GM12878 (cell line): ENCODE measurements around the gene TMEM163. TPM values are rescaled to one million over a fixed set of nuclear protein-coding genes. Genes with fewer than 3 reads are reported as not detected.

Experiments used
- ATAC-seq: fragments of 200-7000 bp; cut with Tn5 transposase; 3 replicates; pipeline ENCODE4 v1.9.1; 2020; ENCODE audit warnings: mild to moderate bottlenecking, moderate library complexity
- BruUV-seq: library from RNA; stranded (reverse); fragments of 400-500 nt; replicated peaks from 2 replicates; lab custom pipeline; 2021; lab: Mats Ljungman, UMichigan
- CTCF ChIA-PET: fragments of 300-600 bp; sonication (Branson Sonifier 250); formaldehyde crosslinking; extraction: SDS; loops from one replicate; lab custom pipeline; 2021; ENCODE audit warnings: inconsistent platforms; lab: Yijun Ruan, JAX
- POLR2A ChIA-PET: fragments of 350-600 bp; formaldehyde crosslinking; extraction: SDS; loops from one replicate; lab custom pipeline; 2021; ENCODE audit warnings: inconsistent platforms; lab: Charles Lee
- RAD21 ChIA-PET: fragments of 300-600 bp; sonication (Branson Sonifier 250); formaldehyde crosslinking; loops from one replicate; lab custom pipeline; 2023; ENCODE audit warnings: antibody characterized with exemption; ENCODE audit not compliant: unreplicated experiment; lab: Charles Lee
- SMC1A ChIA-PET: fragments of 300-600 bp; sonication (Branson Sonifier 250); formaldehyde crosslinking; loops from one replicate; lab custom pipeline; 2023; ENCODE audit not compliant: unreplicated experiment, uncharacterized antibody; lab: Charles Lee
- DNase-seq: peaks from one replicate; pipeline ENCODE4 v3.0.0-alpha.2; 2011; ENCODE audit warnings: low read depth, low spot score
- FAIRE-seq: peaks from 3 replicates; lab custom pipeline; 2011; peaks lifted over from hg19 to GRCh38; lab: Jason Lieb, UNC
- H2AFZ ChIP-seq: 2 replicates; pipeline ENCODE4 v1.6.0; 2011; ENCODE audit warnings: low read depth, low read length, control low read depth; ENCODE audit not compliant: control insufficient read depth
- H3K27ac ChIP-seq: 2 replicates; pipeline ENCODE4 v1.5.1; 2011; ENCODE audit warnings: control low read depth; ENCODE audit not compliant: control insufficient read depth, insufficient read depth
- H3K27me3 ChIP-seq, 2 experiments: replicated peaks in 1 of 2; 2 replicates each; pipeline versions ENCODE4 v1.6.0 to v1.6.1; 2011; ENCODE audit warnings: low read length in 1 of 2; ENCODE audit not compliant: control insufficient read depth in 2 of 2, insufficient read depth in 2 of 2
- H3K36me3 ChIP-seq, 2 experiments: 2 replicates each; pipeline ENCODE4 v1.5.1; 2011; ENCODE audit warnings: low read length in 1 of 2; ENCODE audit not compliant: control insufficient read depth in 2 of 2, insufficient read depth in 2 of 2
- H3K4me1 ChIP-seq: 2 replicates; pipeline ENCODE4 v1.6.1; 2011; ENCODE audit warnings: mild to moderate bottlenecking, low read length, moderate library complexity, mixed read lengths; ENCODE audit not compliant: control insufficient read depth, insufficient read depth
- H3K4me2 ChIP-seq: 2 replicates; pipeline ENCODE4 v1.6.0; 2011; ENCODE audit warnings: control low read depth; ENCODE audit not compliant: control insufficient read depth, insufficient read depth
- H3K4me3 ChIP-seq: fragments of 200-600 bp; sonication (generic); 2 replicates; pipeline ENCODE4 v1.5.1; 2016
- H3K79me2 ChIP-seq: 2 replicates; pipeline ENCODE4 v1.6.0; 2011; ENCODE audit warnings: low read length; ENCODE audit not compliant: control insufficient read depth, insufficient read depth
- H3K9ac ChIP-seq: 2 replicates; pipeline ENCODE4 v1.8.0; 2011; ENCODE audit warnings: low read length, control low read depth, mixed read lengths; ENCODE audit not compliant: control insufficient read depth, insufficient read depth
- H3K9me3 ChIP-seq: replicated peaks from 3 replicates; pipeline ENCODE4 v1.5.1; 2011; ENCODE audit warnings: mild to moderate bottlenecking, low read length; ENCODE audit not compliant: control insufficient read depth, insufficient read depth
- H4K20me1 ChIP-seq: 2 replicates; pipeline ENCODE4 v1.6.0; 2011; ENCODE audit not compliant: control insufficient read depth, insufficient read depth
- BCL11A ChIP-seq: IDR thresholded peaks from 2 replicates; pipeline ENCODE4 v1.6.1; 2011; ENCODE audit warnings: low read depth, low read length
- BHLHE40 ChIP-seq, 2 experiments: fragments of 450-650 bp in 1 of 2; IDR thresholded peaks; 2 replicates each; pipeline ENCODE4 v1.6.1; 2011 to 2017; ENCODE audit warnings: low read depth in 2 of 2, borderline replicate concordance in 1 of 2, improper control_type of control experiment in 1 of 2, low read length in 1 of 2, mild to moderate bottlenecking in 1 of 2
- IKZF1 ChIP-seq: fragments of 450-650 bp; conservative IDR thresholded peaks from 2 replicates; pipeline ENCODE4 v1.6.1; 2017; ENCODE audit warnings: antibody characterized with exemption, mild to moderate bottlenecking
- NFIC ChIP-seq: IDR thresholded peaks from 2 replicates; pipeline ENCODE4 v1.6.1; 2012; ENCODE audit warnings: low read depth, mild to moderate bottlenecking, inconsistent platforms, low read length, moderate library complexity
- POLR2AphosphoS5 ChIP-seq: IDR thresholded peaks from 2 replicates; pipeline ENCODE4 v1.6.1; 2011; ENCODE audit warnings: mild to moderate bottlenecking, low read length, inconsistent platforms
- PRDM15 ChIP-seq: fragments of 450-650 bp; formaldehyde crosslinking; IDR thresholded peaks from 2 replicates; pipeline ENCODE4 v1.4.0; 2020; ENCODE audit warnings: mild to moderate bottlenecking, moderate library complexity
- RAD51 ChIP-seq: fragments of 450-650 bp; IDR thresholded peaks from 2 replicates; pipeline ENCODE4 v1.6.1; 2016; ENCODE audit warnings: moderate library complexity, mild to moderate bottlenecking, inconsistent platforms
- SKIL ChIP-seq: fragments of 450-650 bp; IDR thresholded peaks from 2 replicates; pipeline ENCODE4 v1.6.1; 2017; ENCODE audit warnings: mild to moderate bottlenecking, low read depth, inconsistent platforms; ENCODE audit not compliant: poor library complexity, severe bottlenecking
- TBL1XR1 ChIP-seq: IDR thresholded peaks from 2 replicates; pipeline ENCODE4 v1.6.1; 2012; ENCODE audit warnings: low read depth, low read length, improper control_type of control experiment
- TCF7 ChIP-seq: IDR thresholded peaks from 2 replicates; pipeline ENCODE4 v1.6.1; 2014; ENCODE audit warnings: antibody characterized with exemption, borderline replicate concordance
- ZNF274 ChIP-seq: IDR thresholded peaks from one replicate; pipeline ENCODE4 v1.8.0; 2011; ENCODE audit not compliant: insufficient read length, insufficient read depth
- WGBS: methylation state at CpG from one replicate; pipeline ENCODE4 v1.1.6; 2016; ENCODE audit warnings: low lambda C conversion rate; ENCODE audit not compliant: insufficient replicate concordance, insufficient coverage; ENCODE audit errors: missing lambda C conversion rate; 5-methylcytosine and 5-hydroxymethylcytosine counted together
- in situ Hi-C: fragments of 300-500 bp; cut with MboI; formaldehyde crosslinking; loops from 9 replicates; pipeline ENCODE4 v1.14.3; 2018; ENCODE audit warnings: mixed read lengths
- intact Hi-C: fragments of 100-400 bp; cut with micrococcal nuclease; formaldehyde crosslinking; loops from one replicate; pipeline ENCODE4 v1.14.2; 2022; ENCODE audit not compliant: unreplicated experiment
- polyA plus RNA-seq, 11 experiments: library from polyadenylated mRNA; depleted of rRNA in 4 of 11; unstranded in 6 of 11; stranded (reverse) in 5 of 11; fragments of >200 nt; fragmentation: Nextera tagmentation in 4 of 11; fragmentation: Illumina TruSeq in 1 of 11; extraction: Ambion mirVana in 4 of 11; extraction: Trizol in 1 of 11; gene quantifications; 1 replicate in 1 of 11; 2 replicates in 10 of 11; pipeline versions ENCODE4 v1.2.1 to v1.2.3, GENCODE V29; 2011 to 2016; ENCODE audit warnings: inconsistent platforms in 2 of 11, missing spikeins in 2 of 11, low read depth in 1 of 11
- total RNA-seq, 4 experiments: library from RNA; depleted of rRNA in 3 of 4; stranded (reverse); fragments of >200 nt in 3 of 4; fragmentation: Illumina TruSeq in 1 of 4; extraction: Trizol in 1 of 4; gene quantifications; 2 replicates each; pipeline versions ENCODE4 v1.2.1 to v1.2.3, GENCODE V29; 2013 to 2021

Gene TMEM163
- total and polyA plus RNA-seq, 10 of the 15 experiments (the other 5 are each of a cell fraction or from before 2014, with no cell fraction given), result 0.05 to 0.11 (median 0.07) TPM; not detected in 4

GRCh38 chr2:134764164-134764563 is 45.4 kb upstream of the TMEM163 start:
- no peaks in the 10 kb centered on the region for H3K4me1 ChIP-seq
- DNase-seq (no peak), FAIRE-seq (no peak), ATAC-seq (no peak)
- in situ Hi-C loops, result no loop called here
- POLR2A ChIA-PET, result no interaction called here
- H3K27me3 ChIP-seq, result no peaks in the 10 kb centered on the region
- H3K9ac ChIP-seq, result no peak overlapping the region
- BruUV-seq, result no TSS peak
- WGBS, result 55% methylated on average over 1 of the region's 1 CpG
- no peak overlapping the region for H3K27ac ChIP-seq
- RAD21 ChIA-PET, result interaction anchor here (0.6 to 0.7 kb wide), 2 partner anchors 100 to 645 kb away, joined by 3 read pairs; no protein-coding TSS in a partner anchor
- no peaks in the 10 kb centered on the region for H3K79me2 ChIP-seq
- no peaks in the 10 kb centered on the region for H3K36me3 ChIP-seq
- no peaks in the 10 kb centered on the region for H3K9me3 ChIP-seq
- intact Hi-C loops, result no loop called here
- TF ChIP-seq BCL11A (no peak), PRDM15 (CRISPR knock-in tag) (no peak), TBL1XR1 (no peak), ZNF274 (no peak), IKZF1 (no peak), TCF7 (no peak), SKIL (no peak), RAD51 (no peak), POLR2AphosphoS5 (no peak), NFIC (no peak), BHLHE40 (IDR thresholded peaks at IDR 0.05; ENCODE audit: borderline replicate concordance in 1 of 2, low read depth in 2 of 2, low read length in 1 of 2) (no peak)
- CTCF ChIA-PET, result no interaction called here
- SMC1A ChIA-PET, result interaction anchor here (0.6 kb wide), 1 partner anchor 661 kb away, joined by 3 read pairs; no protein-coding TSS in a partner anchor
- H3K4me3 ChIP-seq, result no peak overlapping the region
- no peak overlapping the region for H2AFZ ChIP-seq
- no peaks in the 10 kb centered on the region for H4K20me1 ChIP-seq
- H3K4me2 ChIP-seq, result no peak overlapping the region
